Natural killer cell (primary cell): ENCODE data around the gene FARSA. TPM values are rescaled to one million over a fixed set of nuclear protein-coding genes. Genes with fewer than 3 reads are reported as not detected.

ENCODE experiments used
- ATAC-seq, 3 donors: fragments of 150-1000 bp in 2 of 3; fragments of 200-7000 bp in 1 of 3; cut with Tn5 transposase; 1 replicate in 1 of 3; 2 replicates in 2 of 3; pipeline ENCODE4 v1.10.0; 2021; ENCODE audit warnings: mild to moderate bottlenecking in 2 of 3, moderate library complexity in 2 of 3
- DNase-seq, 2 donors: peaks; one replicate each; pipeline versions ENCODE4 v3.0.0 to v3.0.0-alpha.2; 2013 to 2021; ENCODE audit warnings: mixed read lengths in 1 of 2
- H3K27ac ChIP-seq: one replicate; pipeline ENCODE4 v1.5.1; 2013; ENCODE audit warnings: mild to moderate bottlenecking, low read length
- H3K27me3 ChIP-seq: one replicate; pipeline ENCODE4 v1.6.1; 2013; ENCODE audit warnings: low read length; ENCODE audit not compliant: control insufficient read depth, insufficient read depth
- H3K36me3 ChIP-seq: one replicate; pipeline ENCODE4 v1.6.1; 2013; ENCODE audit warnings: low read length; ENCODE audit not compliant: control insufficient read depth, insufficient read depth
- H3K4me1 ChIP-seq: one replicate; pipeline ENCODE4 v1.6.1; 2013; ENCODE audit warnings: low read length; ENCODE audit not compliant: control insufficient read depth, insufficient read depth
- H3K4me3 ChIP-seq: one replicate; pipeline ENCODE4 v1.5.1; 2013; ENCODE audit warnings: low read length
- H3K9me3 ChIP-seq: one replicate; pipeline ENCODE4 v1.6.1; 2013; ENCODE audit warnings: low read length; ENCODE audit not compliant: control insufficient read depth, insufficient read depth
- H3K27ac Mint-ChIP-seq, 2 donors: one replicate each; pipeline ENCODE4 v1.8.0; 2022; ENCODE audit warnings: mild to moderate bottlenecking in 2 of 2, mixed read lengths in 2 of 2, moderate library complexity in 1 of 2
- H3K27me3 Mint-ChIP-seq, 2 donors: one replicate each; pipeline ENCODE4 v1.8.0; 2022; ENCODE audit warnings: low read depth in 2 of 2, mixed read lengths in 2 of 2
- H3K36me3 Mint-ChIP-seq: one replicate; pipeline ENCODE4 v1.8.0; 2022; ENCODE audit warnings: mixed read lengths
- H3K4me1 Mint-ChIP-seq, 2 donors: one replicate each; pipeline ENCODE4 v1.8.0; 2022; ENCODE audit warnings: mixed read lengths in 2 of 2
- H3K4me3 Mint-ChIP-seq: one replicate; pipeline ENCODE4 v1.8.0; 2022; ENCODE audit warnings: mild to moderate bottlenecking, moderate library complexity, mixed read lengths
- H3K9me3 Mint-ChIP-seq, 2 donors: one replicate each; pipeline ENCODE4 v1.8.0; 2022; ENCODE audit warnings: mixed read lengths in 2 of 2
- WGBS: methylation state at CpG from one replicate; pipeline ENCODE4 v1.1.7; 2013; ENCODE audit warnings: missing lambda C conversion rate; ENCODE audit not compliant: insufficient coverage; 5-methylcytosine and 5-hydroxymethylcytosine counted together
- intact Hi-C: fragments of 100-400 bp; cut with micrococcal nuclease; formaldehyde crosslinking; loops from one replicate; pipeline ENCODE4 v1.14.2; 2022
- total RNA-seq, 4 donors: library from RNA; stranded (reverse); fragments of 120-200 nt in 1 of 4; gene quantifications; one replicate each; pipeline versions ENCODE4 v1.2.3 to v1.2.4, GENCODE V29; 2013 to 2022
- TF ChIP-seq, protein P1 (sequence below): fragments of 200-600 bp; IDR thresholded peaks from one replicate; pipeline ENCODE4 v1.8.0; 2022; ENCODE audit warnings: antibody characterized with exemption

Gene FARSA
- total RNA-seq: 10 to 100 TPM; 29.3 to 34.5 (median 32.0) TPM
- 35.9 TPM for total RNA-seq (2013)

GRCh38 chr19:12933287-12934072 lies at the start of gene FARSA:
Gene FARSA, minus strand, starts transcription at chr19:12933711. Its CDS starts 15 bp downstream, at chr19:12933696.
- no peaks in the 10 kb centered on the region for H3K27me3 ChIP-seq
- peak within 1 kb of the TSS; percentile 85 for H3K4me3 ChIP-seq
- intact Hi-C loops: loop anchor here (2.0 kb wide), 1 partner anchor 15 kb away; the partner anchor contains the start of gene SYCE2
- Mint-ChIP-seq H3K36me3 (no peaks in the 10 kb centered on the region), H3K27ac (peak within 1 kb of the TSS; percentile 87 to 94), H3K9me3 (no peaks in the 10 kb centered on the region), H3K4me3 (peak within 1 kb of the TSS; percentile 99), H3K4me1 (peaks cover 28 to 36% of the 10 kb centered on the region in 2 donors), H3K27me3 (no peaks in the 10 kb centered on the region)
- peak; percentile 75 to 94 for DNase-seq
- peak; percentile 62 to 75 (median 68) for ATAC-seq
- peaks cover 16% of the 10 kb centered on the region for H3K36me3 ChIP-seq
- WGBS: 2% methylated on average over 51 of the region's 51 CpGs
- TF ChIP-seq, protein P1, sequence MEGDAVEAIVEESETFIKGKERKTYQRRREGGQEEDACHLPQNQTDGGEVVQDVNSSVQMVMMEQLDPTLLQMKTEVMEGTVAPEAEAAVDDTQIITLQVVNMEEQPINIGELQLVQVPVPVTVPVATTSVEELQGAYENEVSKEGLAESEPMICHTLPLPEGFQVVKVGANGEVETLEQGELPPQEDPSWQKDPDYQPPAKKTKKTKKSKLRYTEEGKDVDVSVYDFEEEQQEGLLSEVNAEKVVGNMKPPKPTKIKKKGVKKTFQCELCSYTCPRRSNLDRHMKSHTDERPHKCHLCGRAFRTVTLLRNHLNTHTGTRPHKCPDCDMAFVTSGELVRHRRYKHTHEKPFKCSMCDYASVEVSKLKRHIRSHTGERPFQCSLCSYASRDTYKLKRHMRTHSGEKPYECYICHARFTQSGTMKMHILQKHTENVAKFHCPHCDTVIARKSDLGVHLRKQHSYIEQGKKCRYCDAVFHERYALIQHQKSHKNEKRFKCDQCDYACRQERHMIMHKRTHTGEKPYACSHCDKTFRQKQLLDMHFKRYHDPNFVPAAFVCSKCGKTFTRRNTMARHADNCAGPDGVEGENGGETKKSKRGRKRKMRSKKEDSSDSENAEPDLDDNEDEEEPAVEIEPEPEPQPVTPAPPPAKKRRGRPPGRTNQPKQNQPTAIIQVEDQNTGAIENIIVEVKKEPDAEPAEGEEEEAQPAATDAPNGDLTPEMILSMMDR: no peak
- H3K27ac ChIP-seq: peak within 1 kb of the TSS; percentile 76
- peaks cover 41% of the 10 kb centered on the region for H3K4me1 ChIP-seq
- no peaks in the 10 kb centered on the region for H3K9me3 ChIP-seq

GRCh38 chr19:12983091-12983490 lies 49.6 kb upstream of the FARSA start:
- WGBS: 58% methylated on average over 10 of the region's 10 CpGs
- Mint-ChIP-seq H3K36me3 (no peaks in the 10 kb centered on the region), H3K9me3 (no peaks in the 10 kb centered on the region), H3K27me3 (peaks cover 1 to 4% of the 10 kb centered on the region in 2 donors), H3K4me3 (no peak overlapping the region), H3K4me1 (peaks cover under 1 to 6% of the 10 kb centered on the region in 2 donors), H3K27ac (no peak overlapping the region)
- intact Hi-C loops: loop anchor here (1.0 kb wide), 1 partner anchor 78 kb away; no protein-coding TSS in a partner anchor
- Histone ChIP-seq H3K36me3 (no peaks in the 10 kb centered on the region), H3K27ac (no peak overlapping the region), H3K27me3 (peaks cover 7% of the 10 kb centered on the region), H3K4me3 (peak overlapping the region; percentile 19), H3K9me3 (no peaks in the 10 kb centered on the region), H3K4me1 (peaks cover 33% of the 10 kb centered on the region)
- DNase-seq (no peak), ATAC-seq (no peak)
- TF ChIP-seq, protein P1: no peak

DNA sequence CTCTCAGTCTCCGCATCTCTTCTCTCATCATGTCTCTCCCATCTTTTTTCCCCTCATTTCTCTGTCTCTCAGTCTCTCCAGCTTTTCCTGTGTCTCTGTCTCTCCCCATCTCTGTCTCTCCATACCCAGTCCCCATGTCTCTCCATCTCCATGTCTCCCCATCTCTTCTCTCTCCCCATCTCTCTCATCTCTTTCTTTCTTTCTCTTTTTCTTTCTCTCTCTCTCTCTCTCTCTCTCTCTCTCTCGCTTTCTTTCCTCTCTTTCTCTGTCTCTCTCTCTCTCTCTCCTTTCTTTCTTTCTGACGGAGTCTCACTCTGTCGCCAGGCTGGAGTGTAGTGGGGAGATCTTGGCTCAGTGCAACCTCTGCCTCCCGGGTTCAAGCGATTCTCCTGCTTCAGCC lies 49.1 kb upstream of the FARSA start:
- TF ChIP-seq, protein P1: no peak
- Mint-ChIP-seq H3K9me3 (no peaks in the 10 kb centered on the region), H3K27ac (no peak overlapping the region), H3K36me3 (no peaks in the 10 kb centered on the region), H3K4me1 (peaks cover 5 to 10% of the 10 kb centered on the region in 2 donors), H3K27me3 (peaks cover 6 to 9% of the 10 kb centered on the region in 2 donors), H3K4me3 (no peak overlapping the region)
- intact Hi-C loops: loop anchor here (1.0 kb wide), 1 partner anchor 79 kb away; no protein-coding TSS in a partner anchor
- DNase-seq (no peak), ATAC-seq (no peak)
- H3K9me3 ChIP-seq: no peaks in the 10 kb centered on the region
- peaks cover 7% of the 10 kb centered on the region for H3K27me3 ChIP-seq
- H3K27ac ChIP-seq: no peak overlapping the region
- 89% methylated on average over 3 of the region's 6 CpGs for WGBS
- H3K4me1 ChIP-seq: peaks cover 33% of the 10 kb centered on the region
- H3K4me3 ChIP-seq: no peak overlapping the region
- no peaks in the 10 kb centered on the region for H3K36me3 ChIP-seq
